PC-9 (cell line): ENCODE data around the gene NRG3. TPM values are rescaled to one million over a fixed set of nuclear protein-coding genes. Genes with fewer than 3 reads are reported as not detected.

Experiments used
- BruUV-seq: library from RNA; stranded (reverse); fragments of 400-500 nt; replicated peaks from 2 replicates; lab custom pipeline; 2021; lab: Mats Ljungman, UMichigan
- CTCF ChIA-PET: fragments of 300-600 bp; sonication (Branson Sonifier 250); formaldehyde crosslinking; loops from one replicate; lab custom pipeline; 2022; ENCODE audit warnings: antibody characterized with exemption; lab: Charles Lee
- POLR2A ChIA-PET: fragments of 300-600 bp; sonication (Branson Sonifier 250); formaldehyde crosslinking; loops from one replicate; lab custom pipeline; 2022; ENCODE audit warnings: antibody characterized with exemption; ENCODE audit not compliant: unreplicated experiment; lab: Charles Lee
- DNase-seq, 2 experiments: peaks; one replicate each; pipeline versions ENCODE4 v3.0.0 to v3.0.0-alpha.2; 2015 to 2022; ENCODE audit warnings: mixed read lengths in 1 of 2
- H2AFZ ChIP-seq: fragments of 200-600 bp; sonication (generic); 2 replicates; pipeline ENCODE4 v1.8.1; 2017; ENCODE audit warnings: antibody characterized with exemption
- H3F3A ChIP-seq: fragments of 200-600 bp; sonication (generic); 2 replicates; pipeline ENCODE4 v1.8.1; 2017; ENCODE audit warnings: antibody characterized with exemption, mild to moderate bottlenecking, low read depth; ENCODE audit not compliant: insufficient read depth
- H3K27ac ChIP-seq: fragments of 200-600 bp; sonication (generic); 2 replicates; pipeline ENCODE4 v1.6.1; 2016; ENCODE audit warnings: mixed run types
- H3K27me3 ChIP-seq: fragments of 200-600 bp; sonication (generic); 2 replicates; pipeline ENCODE4 v1.6.1; 2016; ENCODE audit warnings: low read depth, mixed run types; ENCODE audit not compliant: insufficient read depth
- H3K36me3 ChIP-seq: fragments of 200-600 bp; sonication (generic); 2 replicates; pipeline ENCODE4 v1.6.1; 2016; ENCODE audit warnings: low read depth, mixed run types
- H3K4me1 ChIP-seq: fragments of 200-600 bp; sonication (generic); replicated peaks from 2 replicates; pipeline ENCODE4 v1.6.1; 2016; ENCODE audit warnings: mixed run types; ENCODE audit not compliant: insufficient read depth
- H3K4me2 ChIP-seq: fragments of 200-600 bp; sonication (generic); 2 replicates; pipeline ENCODE4 v1.6.1; 2017; ENCODE audit warnings: mixed run types
- H3K4me3 ChIP-seq: fragments of 200-600 bp; sonication (generic); 2 replicates; pipeline ENCODE4 v1.6.1; 2016; ENCODE audit warnings: mixed run types
- H3K79me2 ChIP-seq: fragments of 200-600 bp; sonication (generic); 2 replicates; pipeline ENCODE4 v1.6.1; 2017; ENCODE audit warnings: low read depth, mixed run types
- H3K9me2 ChIP-seq: fragments of 200-600 bp; sonication (generic); 2 replicates; pipeline ENCODE4 v1.8.1; 2017; ENCODE audit warnings: mild to moderate bottlenecking; ENCODE audit not compliant: insufficient read depth
- H3K9me3 ChIP-seq: fragments of 200-600 bp; sonication (generic); 2 replicates; pipeline ENCODE4 v1.8.1; 2016; ENCODE audit warnings: low read depth; ENCODE audit not compliant: insufficient read depth
- H4K20me1 ChIP-seq: fragments of 200-600 bp; sonication (generic); 2 replicates; pipeline ENCODE4 v1.8.1; 2017; ENCODE audit not compliant: insufficient read depth
- CTCF ChIP-seq: fragments of 200-600 bp; sonication (generic); conservative IDR thresholded peaks from 2 replicates; pipeline ENCODE4 v1.6.1; 2017; ENCODE audit warnings: mixed run types, antibody characterized with exemption, mild to moderate bottlenecking, moderate library complexity
- EZH2 ChIP-seq: fragments of 200-600 bp; sonication (generic); IDR thresholded peaks from 2 replicates; pipeline ENCODE4 v1.8.0; 2017; ENCODE audit warnings: antibody characterized with exemption, low read depth
- intact Hi-C: fragments of 100-400 bp; cut with micrococcal nuclease; formaldehyde crosslinking; loops from one replicate; pipeline ENCODE4 v1.10.0; 2022; ENCODE audit not compliant: unreplicated experiment
- total RNA-seq: library from RNA; stranded (reverse); gene quantifications from 2 replicates; pipeline ENCODE4 v1.2.3, GENCODE V29; 2021

NRG3 gene
- total RNA-seq, 1 experiment from 2014 or later = not detected

- CTCF ChIA-PET = no interaction called here
- POLR2A ChIA-PET = no interaction called here
- no peak overlapping the region for H3K27ac ChIP-seq
- no peak for DNase-seq
- H2AFZ ChIP-seq = no peak overlapping the region
- H3F3A ChIP-seq = no peaks in the 10 kb centered on the region
- no peak overlapping the region for H3K4me2 ChIP-seq
- intact Hi-C loops = no loop called here
- H4K20me1 ChIP-seq = no peaks in the 10 kb centered on the region
- TF ChIP-seq CTCF (no peak), EZH2 (no peak)
- H3K9me2 ChIP-seq = no peaks in the 10 kb centered on the region
- no peaks in the 10 kb centered on the region for H3K27me3 ChIP-seq
- BruUV-seq = no TSS peak
- no peaks in the 10 kb centered on the region for H3K36me3 ChIP-seq
- H3K4me1 ChIP-seq = no peaks in the 10 kb centered on the region
- no peaks in the 10 kb centered on the region for H3K79me2 ChIP-seq
- H3K4me3 ChIP-seq = no peak overlapping the region
- H3K9me3 ChIP-seq = no peaks in the 10 kb centered on the region
Observed at GRCh38 chr10:81884856-81885255, 9.9 kb downstream of the NRG3 start.

GRCh38 chr10:81885491-81885890, 10.5 kb downstream of the NRG3 start:
- intact Hi-C loops = no loop called here
- BruUV-seq = no TSS peak
- CTCF ChIA-PET = no interaction called here

GRCh38 chr10:81886939-81887338, 11.9 kb downstream of the NRG3 start:
- no peak overlapping the region for H3K4me2 ChIP-seq
- no peaks in the 10 kb centered on the region for H3K9me2 ChIP-seq
- H3F3A ChIP-seq = no peaks in the 10 kb centered on the region
- intact Hi-C loops = no loop called here
- no peaks in the 10 kb centered on the region for H3K27me3 ChIP-seq
- no peak for DNase-seq
- H4K20me1 ChIP-seq = no peaks in the 10 kb centered on the region
- H3K9me3 ChIP-seq = no peaks in the 10 kb centered on the region
- no peak overlapping the region for H3K27ac ChIP-seq
- H3K36me3 ChIP-seq = no peaks in the 10 kb centered on the region
- ChIA-PET POLR2A (no interaction called here), CTCF (no interaction called here)
- H2AFZ ChIP-seq = no peak overlapping the region
- TF ChIP-seq EZH2 = no peak
- no peak for TF ChIP-seq CTCF
- no peaks in the 10 kb centered on the region for H3K79me2 ChIP-seq
- no peaks in the 10 kb centered on the region for H3K4me1 ChIP-seq
- no peak overlapping the region for H3K4me3 ChIP-seq
- no TSS peak for BruUV-seq

More at GRCh38 chr10:81885491-81885890, 10.5 kb downstream of the NRG3 start:
- Histone ChIP-seq H3K27ac (no peak overlapping the region), H3K36me3 (no peaks in the 10 kb centered on the region), H3K9me2 (no peaks in the 10 kb centered on the region), H3K79me2 (no peaks in the 10 kb centered on the region), H3K27me3 (no peaks in the 10 kb centered on the region), H3K4me1 (no peaks in the 10 kb centered on the region), H3K4me2 (no peak overlapping the region), H2AFZ (no peak overlapping the region), H4K20me1 (no peaks in the 10 kb centered on the region), H3F3A (no peaks in the 10 kb centered on the region), H3K4me3 (no peak overlapping the region), H3K9me3 (no peaks in the 10 kb centered on the region)
- TF ChIP-seq CTCF = no peak
- TF ChIP-seq EZH2 = no peak
- POLR2A ChIA-PET = no interaction called here
- no peak for DNase-seq
